OCI-LY1 (cell line): Measurements from ENCODE around the gene IMMP2L.

Source experiments
- EZH2 ChIP-seq: fragments of 200-600 bp; sonication (generic), shearing (Covaris generic); IDR thresholded peaks from 2 replicates; pipeline ENCODE4 v1.8.0; 2017; ENCODE audit warnings: borderline replicate concordance, mixed run types, mild to moderate bottlenecking, antibody characterized with exemption, low read length, moderate library complexity, mixed read lengths
- TF ChIP-seq, protein P1 (sequence below): fragments of 200-600 bp; sonication (generic), shearing (Covaris generic); IDR thresholded peaks from 2 replicates; pipeline ENCODE4 v1.5.1; 2017; ENCODE audit warnings: mild to moderate bottlenecking, antibody characterized with exemption, low read length, moderate library complexity, mixed read lengths

DNA sequence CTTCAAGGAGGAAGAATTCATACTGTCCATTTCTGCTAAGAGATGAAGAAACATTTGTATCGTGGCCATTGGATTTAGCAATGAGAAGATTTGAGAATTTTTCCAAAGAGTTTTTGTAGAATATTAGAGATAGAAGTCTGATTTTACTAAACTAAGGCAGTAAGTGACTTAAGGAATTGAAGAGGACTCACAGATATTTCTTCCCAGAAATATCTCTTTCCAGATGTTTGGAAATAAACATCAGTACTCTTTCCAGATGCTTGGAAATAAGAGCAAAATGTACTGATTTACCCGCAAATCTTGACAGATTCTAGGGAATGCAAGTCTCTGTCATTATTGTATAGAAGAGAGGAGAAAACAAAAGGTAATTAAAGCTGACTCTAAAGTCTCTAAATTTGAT lies 91.3 kb downstream of the IMMP2L start:
- TF ChIP-seq, protein P1, sequence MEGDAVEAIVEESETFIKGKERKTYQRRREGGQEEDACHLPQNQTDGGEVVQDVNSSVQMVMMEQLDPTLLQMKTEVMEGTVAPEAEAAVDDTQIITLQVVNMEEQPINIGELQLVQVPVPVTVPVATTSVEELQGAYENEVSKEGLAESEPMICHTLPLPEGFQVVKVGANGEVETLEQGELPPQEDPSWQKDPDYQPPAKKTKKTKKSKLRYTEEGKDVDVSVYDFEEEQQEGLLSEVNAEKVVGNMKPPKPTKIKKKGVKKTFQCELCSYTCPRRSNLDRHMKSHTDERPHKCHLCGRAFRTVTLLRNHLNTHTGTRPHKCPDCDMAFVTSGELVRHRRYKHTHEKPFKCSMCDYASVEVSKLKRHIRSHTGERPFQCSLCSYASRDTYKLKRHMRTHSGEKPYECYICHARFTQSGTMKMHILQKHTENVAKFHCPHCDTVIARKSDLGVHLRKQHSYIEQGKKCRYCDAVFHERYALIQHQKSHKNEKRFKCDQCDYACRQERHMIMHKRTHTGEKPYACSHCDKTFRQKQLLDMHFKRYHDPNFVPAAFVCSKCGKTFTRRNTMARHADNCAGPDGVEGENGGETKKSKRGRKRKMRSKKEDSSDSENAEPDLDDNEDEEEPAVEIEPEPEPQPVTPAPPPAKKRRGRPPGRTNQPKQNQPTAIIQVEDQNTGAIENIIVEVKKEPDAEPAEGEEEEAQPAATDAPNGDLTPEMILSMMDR = no peak
- TF ChIP-seq EZH2 = no peak
